CD4-positive, alpha-beta T cell treated with Interleukin-12 subunit alpha and Interleukin-12 subunit beta, for 1 hour (primary cell): ENCODE data around the gene OR2T33.
"Not testable (repeated sequence)": the region's sequence is repeated elsewhere in the genome, so short reads cannot be mapped to it uniquely, and the experiment has no call there.

Source experiments
- DNase-seq: peaks from one replicate; pipeline ENCODE4 v3.0.0-alpha.2; 2020

The OR2T33 gene, protein sequence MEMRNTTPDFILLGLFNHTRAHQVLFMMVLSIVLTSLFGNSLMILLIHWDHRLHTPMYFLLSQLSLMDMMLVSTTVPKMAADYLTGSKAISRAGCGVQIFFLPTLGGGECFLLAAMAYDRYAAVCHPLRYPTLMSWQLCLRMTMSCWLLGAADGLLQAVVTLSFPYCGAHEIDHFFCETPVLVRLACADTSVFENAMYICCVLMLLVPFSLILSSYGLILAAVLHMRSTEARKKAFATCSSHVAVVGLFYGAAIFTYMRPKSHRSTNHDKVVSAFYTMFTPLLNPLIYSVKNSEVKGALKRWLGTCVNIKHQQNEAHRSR

DNA sequence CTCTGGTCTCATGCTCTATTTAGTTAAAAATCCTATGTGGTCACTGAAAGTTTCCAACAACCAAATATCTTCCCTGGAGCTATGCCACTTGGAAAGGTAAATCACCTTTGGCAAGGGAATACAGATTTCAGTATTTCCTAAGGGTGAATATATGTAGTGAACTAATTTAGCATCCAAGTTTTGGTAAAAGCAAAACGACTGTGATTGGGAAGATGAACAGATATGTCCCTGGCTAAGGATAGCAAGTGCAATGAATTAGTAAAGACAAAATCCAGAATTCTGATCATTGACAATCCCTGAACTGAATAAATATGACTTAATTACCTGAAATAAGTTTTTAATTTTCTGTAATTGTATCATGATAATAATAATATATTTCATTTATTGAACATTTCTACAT is at the start of gene OR2T33:
TSS of gene OR2T33 (minus strand) at position 101 of the 400 bp plus-strand sequence. CDS start 4,162 bp downstream, outside the sequence.
- no peak for DNase-seq

- DNase-seq = no peak
Measured at GRCh38 chr1:248324468-248324867, 46.7 kb upstream of the OR2T33 start, which contains the start of gene OR2M7. Gene OR2M7 (minus strand): TSS chr1:248324568. CDS start chr1:248324568, 0 bp downstream.

DNA sequence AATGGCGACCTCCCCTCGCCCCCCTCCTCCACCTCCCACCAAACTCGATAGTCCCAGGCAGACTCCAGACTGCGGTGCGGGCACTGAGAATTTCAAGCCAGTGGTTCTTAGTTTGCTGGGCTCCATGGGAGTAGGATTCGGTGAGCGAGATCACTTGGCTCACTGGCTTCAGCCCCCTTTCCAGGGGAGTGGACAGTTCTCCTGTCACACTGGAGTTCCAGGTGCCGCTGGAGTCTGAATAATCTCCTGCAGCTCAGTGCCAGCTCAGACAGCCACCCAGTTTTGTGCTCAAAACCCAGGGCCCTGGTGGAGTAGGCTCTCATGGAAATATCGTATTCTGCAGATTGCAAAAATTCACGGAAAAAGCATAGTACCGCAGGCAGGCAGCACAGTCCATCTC is 39.0 kb upstream of the OR2T33 start:
- no peak for DNase-seq

- not testable (repeated sequence) for DNase-seq
Measured at GRCh38 chr1:248306740-248307139, 29.0 kb upstream of the OR2T33 start.

- no peak for DNase-seq
Measured at GRCh38 chr1:248306103-248306502, 28.3 kb upstream of the OR2T33 start.

GRCh38 chr1:248305672-248306071 is 27.9 kb upstream of the OR2T33 start:
- not testable (repeated sequence) for DNase-seq

GRCh38 chr1:248303324-248303723 is 25.5 kb upstream of the OR2T33 start, which contains the start of gene OR2T12:
Gene OR2T12 (minus strand): TSS chr1:248303424. CDS start chr1:248295578, 7,846 bp downstream.
- no peak for DNase-seq

DNA sequence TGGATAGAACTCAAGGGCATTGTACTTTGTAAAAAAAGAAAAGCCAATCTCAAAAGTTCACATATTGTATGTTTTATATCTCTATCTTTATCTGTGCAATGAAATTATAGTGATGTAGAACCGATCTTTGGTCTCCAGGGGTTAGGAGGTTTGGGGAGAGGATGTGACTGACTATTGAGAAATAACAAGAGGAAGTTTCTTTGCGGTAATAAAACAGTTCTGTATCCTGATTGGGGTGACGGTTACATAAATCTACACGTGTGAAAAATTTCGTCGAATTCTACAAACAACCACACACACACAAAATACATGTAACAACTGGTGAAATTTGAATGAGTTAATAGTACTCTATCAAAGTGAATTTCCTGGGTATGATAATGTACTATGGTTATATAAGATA is 10.6 kb upstream of the OR2T33 start:
- no peak for DNase-seq

- not testable (repeated sequence) for DNase-seq
Measured at GRCh38 chr1:248273225-248273624, 4.6 kb downstream of the OR2T33 start.

GRCh38 chr1:248268178-248268577 is 9.6 kb downstream of the OR2T33 start:
- DNase-seq = no peak

GRCh38 chr1:248259309-248259708 is 18.5 kb downstream of the OR2T33 start:
- DNase-seq = not testable (repeated sequence)

DNA sequence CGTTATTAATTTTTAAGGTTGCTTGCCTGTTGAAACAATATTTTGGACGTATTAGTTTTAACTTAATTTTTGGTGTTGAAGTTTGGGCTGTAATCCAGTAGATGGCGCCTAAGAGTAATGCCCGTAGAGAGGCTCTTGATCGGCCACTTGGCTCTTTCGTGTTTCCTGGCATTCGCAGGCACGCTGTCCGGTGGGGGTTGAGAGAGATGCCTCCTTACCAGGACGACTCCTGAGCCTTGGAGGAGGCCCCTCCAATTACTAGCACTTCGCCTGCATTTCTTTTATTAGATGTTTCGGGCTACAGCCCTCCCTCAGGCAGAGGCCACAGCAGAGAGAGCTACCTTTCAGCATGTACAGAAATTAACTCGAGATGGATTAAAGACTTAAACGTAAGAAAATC is 34.6 kb downstream of the OR2T33 start:
- DNase-seq = peak; percentile 26

GRCh38 chr1:248239478-248239877 is 38.3 kb downstream of the OR2T33 start:
- no peak for DNase-seq

DNA sequence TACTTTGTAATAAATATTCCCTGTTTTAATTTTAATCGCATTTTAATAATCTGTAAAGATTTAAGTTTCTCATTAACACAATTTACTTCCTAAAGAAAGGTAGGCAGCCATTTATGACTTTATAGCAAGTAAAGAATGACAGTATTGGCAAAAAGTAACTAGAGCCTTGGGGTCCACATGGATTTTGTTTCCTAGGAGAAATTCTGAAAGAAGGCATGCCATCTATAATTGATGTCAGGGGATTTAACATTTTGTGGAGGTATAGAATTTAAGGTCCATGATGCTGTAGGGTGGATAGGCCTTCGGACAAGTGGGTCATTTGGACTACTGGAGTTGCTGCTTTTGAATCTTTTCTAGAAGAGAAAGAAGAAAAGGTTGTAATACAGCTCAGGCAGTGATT is 46.7 kb downstream of the OR2T33 start, which contains the start of gene OR2M4:
TSS of gene OR2M4 (plus strand) at position 301 of the 400 bp plus-strand sequence. CDS start 7,512 bp downstream, outside the sequence.
- DNase-seq = no peak

- no peak for DNase-seq
Measured at GRCh38 chr1:248229360-248229908, 48.3 kb downstream of the OR2T33 start.

- DNase-seq = no peak
Measured at GRCh38 chr1:248225537-248225936, 52.2 kb downstream of the OR2T33 start.
